Kidney tubule cell (primary cell): ENCODE results near the gene MUC5B.
"Not testable (repeated sequence)": the region's sequence is repeated elsewhere in the genome, so short reads cannot be mapped to it uniquely, and the experiment has no call there.

Experiments used
- DNase-seq: peaks from one replicate; pipeline ENCODE4 v3.0.0-alpha.2; 2018; ENCODE audit warnings: low spot score

Gene MUC5B

DNA sequence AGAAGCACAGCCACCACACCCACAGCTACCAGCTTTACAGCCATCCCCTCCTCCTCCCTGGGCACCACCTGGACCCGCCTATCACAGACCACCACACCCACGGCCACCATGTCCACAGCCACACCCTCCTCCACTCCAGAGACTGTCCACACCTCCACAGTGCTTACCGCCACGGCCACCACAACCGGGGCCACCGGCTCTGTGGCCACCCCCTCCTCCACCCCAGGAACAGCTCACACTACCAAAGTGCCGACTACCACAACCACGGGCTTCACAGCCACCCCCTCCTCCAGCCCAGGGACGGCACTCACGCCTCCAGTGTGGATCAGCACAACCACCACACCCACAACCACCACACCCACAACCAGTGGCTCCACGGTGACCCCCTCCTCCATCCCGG, 27.5 kb downstream of the MUC5B start:
- not testable (repeated sequence) for DNase-seq

GRCh38 chr11:1251236-1251770, 28.4 kb downstream of the MUC5B start:
- DNase-seq, result no peak

GRCh38 chr11:1252371-1253102, 29.7 kb downstream of the MUC5B start:
- no peak for DNase-seq

- DNase-seq, result no peak
These were observed 30.2 kb downstream of the MUC5B start for GRCh38 chr11:1253103-1253485.

GRCh38 chr11:1254086-1254648, 31.3 kb downstream of the MUC5B start:
- DNase-seq, result no peak

GRCh38 chr11:1254733-1255132, 31.9 kb downstream of the MUC5B start:
- no peak for DNase-seq

DNA sequence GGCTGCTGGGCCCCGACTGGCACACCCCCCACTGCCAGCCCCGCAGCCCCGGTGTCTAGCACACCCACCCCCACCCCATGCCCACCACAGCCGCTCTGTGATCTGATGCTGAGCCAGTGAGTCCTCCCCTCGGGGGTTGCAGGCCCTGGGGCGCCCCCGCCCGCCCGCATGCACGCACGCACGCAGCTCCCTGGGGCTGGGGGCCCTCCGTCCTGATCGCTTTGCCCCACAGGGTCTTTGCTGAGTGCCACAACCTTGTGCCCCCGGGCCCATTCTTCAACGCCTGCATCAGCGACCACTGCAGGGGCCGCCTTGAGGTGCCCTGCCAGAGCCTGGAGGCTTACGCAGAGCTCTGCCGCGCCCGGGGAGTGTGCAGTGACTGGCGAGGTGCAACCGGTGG, 32.3 kb downstream of the MUC5B start:
- no peak for DNase-seq

GRCh38 chr11:1256257-1257045, 33.6 kb downstream of the MUC5B start:
- no peak for DNase-seq

DNA sequence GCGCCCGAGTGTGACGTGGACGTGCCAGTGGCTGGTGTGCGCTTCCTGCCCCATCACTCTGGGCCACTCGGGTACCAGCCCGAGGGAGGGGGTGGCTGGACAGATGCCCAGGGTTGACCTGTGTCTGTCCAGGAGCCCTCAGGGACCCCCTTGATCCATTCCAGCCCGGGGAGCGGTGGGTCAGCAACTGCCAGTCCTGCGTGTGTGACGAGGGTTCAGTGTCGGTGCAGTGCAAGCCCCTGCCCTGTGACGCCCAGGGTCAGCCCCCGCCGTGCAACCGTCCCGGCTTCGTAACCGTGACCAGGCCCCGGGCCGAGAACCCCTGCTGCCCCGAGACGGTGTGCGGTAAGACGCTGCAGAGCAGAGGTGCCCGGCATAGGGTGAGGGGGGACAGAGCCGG, 34.5 kb downstream of the MUC5B start:
- DNase-seq, result no peak

- no peak for DNase-seq
These were observed 35.0 kb downstream of the MUC5B start for GRCh38 chr11:1257916-1258315.

DNA sequence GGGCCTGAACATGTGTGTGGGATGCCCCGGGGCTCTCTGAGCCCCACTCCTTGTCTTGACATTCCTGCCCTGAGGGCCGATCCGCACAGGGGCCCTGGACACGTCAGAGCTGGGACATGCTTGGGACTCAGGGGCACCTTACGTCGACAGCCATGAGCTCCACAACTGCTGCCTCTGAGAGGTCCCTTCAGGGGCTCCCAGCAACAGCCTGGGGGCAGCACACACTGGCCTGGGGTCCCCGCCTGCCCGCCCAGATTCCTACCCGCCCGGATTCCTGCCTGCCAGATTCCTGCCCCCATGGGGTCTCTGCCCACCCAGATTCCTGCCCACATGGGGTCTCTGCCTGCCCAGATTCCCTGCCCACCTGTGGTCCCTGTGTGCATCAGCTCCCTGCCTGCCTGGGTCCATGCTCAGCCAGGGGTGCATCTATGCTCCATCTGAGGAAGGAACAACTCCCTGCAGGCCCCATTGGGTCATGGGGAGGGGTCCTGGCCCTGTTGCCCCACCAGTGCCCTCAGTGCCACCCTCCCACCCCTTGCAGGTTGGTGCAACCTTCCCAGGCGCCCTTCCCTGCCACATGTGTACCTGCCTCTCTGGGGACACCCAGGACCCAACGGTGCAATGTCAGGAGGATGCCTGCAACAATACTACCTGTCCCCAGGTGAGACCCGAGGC, 35.7 kb downstream of the MUC5B start:
- no peak for DNase-seq

DNA sequence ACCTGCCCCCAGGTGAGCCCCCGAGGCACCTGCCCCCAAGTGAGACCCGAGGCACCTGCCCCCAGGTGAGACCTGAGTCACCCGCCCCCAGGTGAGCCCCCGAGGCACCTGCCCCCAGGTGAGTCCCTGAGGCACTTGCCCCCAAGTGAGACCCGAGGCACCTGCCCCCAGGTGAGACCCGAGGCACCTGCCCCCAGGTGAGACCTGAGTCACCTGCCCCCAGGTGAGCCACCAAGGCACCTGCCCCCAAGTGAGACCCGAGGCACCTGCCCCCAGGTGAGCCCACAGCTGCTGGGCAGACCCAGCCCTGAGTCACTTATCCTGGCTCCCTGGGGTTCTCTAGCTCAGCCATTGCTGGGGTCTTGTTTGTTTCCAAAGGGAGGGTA, 36.2 kb downstream of the MUC5B start:
- DNase-seq, result no peak

GRCh38 chr11:1259561-1259960, 36.7 kb downstream of the MUC5B start:
- DNase-seq, result no peak

GRCh38 chr11:1260023-1260501, 37.2 kb downstream of the MUC5B start:
- DNase-seq, result peak; percentile 22

- DNase-seq, result no peak
These were observed 37.8 kb downstream of the MUC5B start for GRCh38 chr11:1260620-1261019.

DNA sequence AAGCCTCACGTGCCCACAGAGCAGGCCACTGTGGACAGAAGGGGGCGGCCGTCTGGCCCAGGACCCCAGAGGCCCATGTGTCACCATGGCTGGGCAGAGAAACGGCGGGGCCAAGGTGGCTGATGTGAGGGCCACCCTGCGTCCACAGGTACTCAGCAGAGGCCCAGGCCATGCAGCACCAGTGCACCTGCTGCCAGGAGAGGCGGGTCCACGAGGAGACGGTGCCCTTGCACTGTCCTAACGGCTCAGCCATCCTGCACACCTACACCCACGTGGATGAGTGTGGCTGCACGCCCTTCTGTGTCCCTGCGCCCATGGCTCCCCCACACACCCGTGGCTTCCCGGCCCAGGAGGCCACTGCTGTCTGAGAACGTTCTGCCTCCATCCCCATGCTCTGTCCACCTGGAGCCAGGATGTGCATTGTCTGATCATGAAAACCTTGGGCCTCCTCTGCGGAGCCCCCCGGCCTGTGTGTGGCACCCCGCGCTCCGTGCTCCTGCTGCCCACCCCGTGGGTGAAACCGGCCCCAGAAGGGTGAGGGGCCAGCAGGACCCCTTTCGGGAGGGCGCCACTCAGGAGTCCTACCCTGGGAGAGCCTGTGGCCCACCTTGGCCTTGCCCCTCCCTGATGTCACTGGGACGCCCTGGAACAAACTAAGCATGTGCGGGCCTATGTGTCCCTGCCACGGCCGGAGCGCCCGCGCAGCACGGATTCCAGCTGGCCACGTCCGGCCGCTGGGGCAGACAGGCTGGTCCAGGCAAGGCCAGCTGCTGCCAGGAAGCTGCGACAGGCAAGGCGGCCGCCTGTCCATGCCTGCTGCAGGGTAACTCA, 38.6 kb downstream of the MUC5B start:
- DNase-seq, result no peak

GRCh38 chr11:1262172-1263006, 39.5 kb downstream of the MUC5B start:
- DNase-seq, result peak; percentile 90

GRCh38 chr11:1263010-1263409, 40.1 kb downstream of the MUC5B start:
- DNase-seq, result no peak

DNA sequence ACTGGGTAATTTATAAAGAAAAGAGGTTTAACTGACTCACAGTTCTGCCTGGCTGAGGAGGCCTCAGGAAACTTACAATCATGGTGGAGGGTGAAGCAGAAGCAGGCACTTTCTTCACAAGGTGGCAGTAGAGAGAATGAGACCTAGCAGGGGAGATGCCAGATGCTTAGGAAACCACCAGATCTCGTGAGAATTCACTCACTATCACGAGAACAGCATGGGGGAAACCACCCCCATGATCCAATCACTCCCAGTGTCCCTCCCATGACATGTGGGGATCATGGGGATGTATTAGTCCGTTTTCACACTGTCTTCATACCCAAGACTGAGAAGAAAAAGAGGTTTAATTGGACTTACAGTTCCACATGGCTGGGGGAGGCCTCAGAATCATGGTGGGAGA, 41.6 kb downstream of the MUC5B start:
- DNase-seq, result peak; percentile 62

GRCh38 chr11:1265480-1265879, 42.6 kb downstream of the MUC5B start:
- not testable (repeated sequence) for DNase-seq
